T-helper 2 cell treated with Interferon-gamma antibody and Interleukin-4, amounts not matched to agents 5 μg/mL and 100 μg/mL, for 36 hours (primary cell): ENCODE results near the gene PSD4.

Experiments used
- DNase-seq: peaks from one replicate; pipeline ENCODE4 v3.0.0; 2021; ENCODE audit warnings: low spot score
- H3K27ac Mint-ChIP-seq: one replicate; pipeline ENCODE4 v1.8.0; 2021; ENCODE audit warnings: mild to moderate bottlenecking, mixed read lengths
- H3K27me3 Mint-ChIP-seq: one replicate; pipeline ENCODE4 v1.8.0; 2021; ENCODE audit warnings: low read depth, mixed read lengths
- H3K36me3 Mint-ChIP-seq: one replicate; pipeline ENCODE4 v1.8.0; 2021; ENCODE audit warnings: low read depth, mixed read lengths
- H3K4me1 Mint-ChIP-seq: one replicate; pipeline ENCODE4 v1.8.0; 2021; ENCODE audit warnings: low read depth, mixed read lengths
- H3K4me3 Mint-ChIP-seq: one replicate; pipeline ENCODE4 v1.8.0; 2022; ENCODE audit warnings: mild to moderate bottlenecking, moderate library complexity, mixed read lengths
- H3K9me3 Mint-ChIP-seq: one replicate; pipeline ENCODE4 v1.8.0; 2021; ENCODE audit warnings: mixed read lengths

The PSD4 gene

DNA sequence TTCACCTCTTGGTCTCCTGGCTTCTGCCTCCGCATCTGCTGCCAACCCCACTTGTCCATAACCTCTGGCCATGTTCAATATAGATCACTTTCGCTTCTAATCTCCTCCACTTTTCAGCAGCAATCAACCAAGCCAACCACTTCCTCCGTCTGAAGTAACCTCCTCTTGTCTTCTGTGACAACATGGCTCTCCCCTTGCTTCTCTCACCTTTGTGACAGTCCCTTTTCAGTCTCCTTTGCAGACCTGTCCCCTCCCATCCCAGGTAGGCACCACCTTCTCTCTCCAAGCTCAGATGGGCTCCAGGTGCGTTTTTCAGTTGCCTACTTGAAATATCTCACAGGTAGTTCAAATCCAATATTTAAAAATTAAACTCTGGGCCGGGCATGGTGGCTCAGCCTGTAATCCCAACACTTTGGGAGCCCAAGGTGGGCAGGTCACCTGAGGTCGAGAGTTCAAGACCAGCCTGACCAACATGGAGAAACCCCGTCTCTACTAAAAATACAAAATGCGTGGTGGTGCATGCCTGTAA, 4.7 kb upstream of the PSD4 start:
- Mint-ChIP-seq H3K9me3 (peaks cover 5% of the 10 kb centered on the region), H3K4me3 (peak overlapping the region; percentile 79), H3K27me3 (no peaks in the 10 kb centered on the region), H3K36me3 (peaks cover 22% of the 10 kb centered on the region), H3K4me1 (peaks cover 60% of the 10 kb centered on the region), H3K27ac (peak overlapping the region; percentile 92)
- peak; percentile 23 for DNase-seq

DNA sequence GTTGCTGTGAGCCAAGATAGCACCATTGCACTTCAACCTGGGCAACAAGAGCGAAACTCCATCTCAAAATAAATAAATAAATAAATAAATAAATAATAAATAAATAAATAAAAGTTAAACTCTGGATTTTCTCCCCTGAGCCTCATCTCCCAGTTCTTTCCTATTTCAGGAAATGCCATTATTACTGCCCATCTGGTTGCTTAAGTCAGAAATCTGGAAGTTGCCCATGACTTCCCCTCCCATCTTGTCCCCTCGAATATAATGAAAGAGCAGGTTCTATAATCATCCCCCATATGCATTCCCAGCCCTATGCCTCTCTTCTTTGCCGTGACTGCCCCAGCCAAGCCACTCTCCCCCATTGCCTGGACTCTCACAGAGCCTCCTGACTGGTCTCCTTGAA, 4.2 kb upstream of the PSD4 start:
- no peaks in the 10 kb centered on the region for H3K27me3 Mint-ChIP-seq
- H3K4me1 Mint-ChIP-seq: peaks cover 60% of the 10 kb centered on the region
- peak overlapping the region; percentile 86 for H3K27ac Mint-ChIP-seq
- H3K4me3 Mint-ChIP-seq: peak overlapping the region; percentile 65
- peaks cover 27% of the 10 kb centered on the region for H3K36me3 Mint-ChIP-seq
- no peak for DNase-seq
- peaks cover 5% of the 10 kb centered on the region for H3K9me3 Mint-ChIP-seq

DNA sequence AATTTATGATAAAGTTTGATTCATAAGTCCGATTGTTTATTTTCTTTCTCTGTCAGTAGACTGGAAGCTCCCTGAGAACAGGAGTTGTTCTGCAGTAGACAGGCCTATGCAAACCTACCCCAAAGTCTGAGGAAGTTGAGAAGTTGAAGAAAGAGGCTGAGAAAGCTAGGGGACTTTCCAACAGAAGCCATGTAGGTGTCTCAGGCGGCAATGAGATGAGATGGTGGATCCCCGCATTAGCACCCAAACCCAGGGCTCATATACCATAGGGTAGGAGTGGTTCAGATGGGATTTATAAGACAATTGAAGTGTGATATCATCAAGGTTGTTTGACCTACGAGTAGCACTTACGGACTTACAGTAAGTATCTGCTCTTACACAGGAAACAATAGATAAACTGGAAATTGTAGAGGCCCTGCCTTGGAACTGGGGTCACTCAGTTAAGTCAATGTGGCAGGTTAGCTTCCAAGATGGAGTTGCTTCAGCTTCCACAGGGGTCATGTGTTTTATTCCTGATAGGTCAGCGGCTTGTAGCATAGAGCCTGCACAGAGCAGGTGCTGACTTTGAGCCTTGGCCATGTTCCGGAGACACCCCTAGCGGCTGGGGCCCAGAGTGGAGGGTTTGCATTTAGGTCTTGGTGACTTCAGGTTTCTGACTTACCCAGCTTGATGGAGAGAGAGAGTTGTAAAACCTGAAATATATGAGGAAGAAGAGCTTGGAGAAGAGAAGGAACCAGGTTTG, 2.3 kb upstream of the PSD4 start:
- H3K4me3 Mint-ChIP-seq: peak overlapping the region; percentile 46
- H3K4me1 Mint-ChIP-seq: peaks cover 64% of the 10 kb centered on the region
- H3K27me3 Mint-ChIP-seq: no peaks in the 10 kb centered on the region
- DNase-seq: no peak
- peak overlapping the region; percentile 58 for H3K27ac Mint-ChIP-seq
- H3K9me3 Mint-ChIP-seq: peaks cover 5% of the 10 kb centered on the region
- H3K36me3 Mint-ChIP-seq: peaks cover 42% of the 10 kb centered on the region

DNA sequence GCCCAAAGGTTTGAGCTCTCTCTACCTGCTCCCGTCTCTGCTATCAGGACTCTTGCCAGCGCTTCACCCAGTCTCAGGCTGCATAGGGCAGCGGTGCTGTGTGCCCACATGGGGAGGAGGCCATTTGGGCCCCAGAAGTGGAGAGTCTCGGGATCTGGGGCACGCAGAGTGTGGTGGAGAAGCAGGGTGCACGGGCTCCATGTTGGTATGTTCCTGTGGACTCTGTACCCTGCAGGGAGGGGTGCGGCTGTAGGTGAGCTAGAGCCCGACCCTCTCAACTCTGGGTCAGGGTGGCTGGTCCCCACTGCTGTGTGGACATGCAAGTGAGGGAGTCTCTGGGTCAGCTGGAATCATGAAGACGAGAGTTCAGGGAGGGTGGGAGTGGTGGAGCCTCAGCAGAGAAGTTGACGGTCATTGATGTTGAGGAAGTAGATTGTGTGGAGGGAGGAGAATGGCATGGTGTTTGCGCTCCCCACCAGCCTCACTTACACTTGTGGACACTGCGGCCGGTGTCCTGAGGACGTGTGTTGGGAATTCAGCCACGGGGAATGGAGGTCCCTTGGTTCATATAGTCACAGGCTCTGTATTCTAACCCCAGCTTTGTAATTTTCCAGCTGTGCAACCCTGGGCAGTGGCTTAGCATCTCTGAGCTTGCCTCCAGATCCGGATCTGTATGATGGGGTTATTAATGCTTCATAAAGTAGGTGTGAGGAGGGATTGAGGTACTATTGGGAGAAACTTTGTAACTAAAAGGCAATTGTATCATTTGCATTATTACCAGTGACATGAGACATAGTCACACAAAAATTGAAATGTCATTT, 840 bp upstream of the PSD4 start:
- Mint-ChIP-seq H3K36me3 (peaks cover 54% of the 10 kb centered on the region), H3K4me1 (peaks cover 65% of the 10 kb centered on the region), H3K27ac (peak overlapping the region; percentile 93), H3K9me3 (peaks cover 5% of the 10 kb centered on the region), H3K4me3 (peak overlapping the region; percentile 89), H3K27me3 (no peaks in the 10 kb centered on the region)
- no peak for DNase-seq

DNA sequence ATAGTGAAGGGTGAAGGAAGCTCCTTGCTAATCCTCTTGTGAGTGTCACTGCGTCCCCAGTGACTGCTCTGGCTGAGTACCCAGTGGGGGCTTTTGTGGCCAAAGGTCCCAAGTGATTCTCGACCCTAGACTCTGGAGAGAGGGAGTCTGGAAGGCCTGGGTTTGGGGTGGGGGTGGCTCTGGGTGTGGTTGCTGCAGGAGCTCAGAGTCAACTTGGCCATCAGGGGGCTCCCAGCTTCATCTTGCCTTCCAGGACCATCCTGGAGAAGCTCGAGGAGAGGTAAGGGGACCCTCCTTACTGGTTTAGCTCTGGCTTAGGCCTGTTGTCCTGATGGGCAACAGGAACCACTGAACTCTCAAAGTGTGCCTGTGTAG, 592 bp downstream of the PSD4 start:
- Mint-ChIP-seq H3K9me3 (peaks cover 5% of the 10 kb centered on the region), H3K27me3 (no peaks in the 10 kb centered on the region), H3K4me3 (peak overlapping the region; percentile 89), H3K36me3 (peaks cover 66% of the 10 kb centered on the region), H3K27ac (peak overlapping the region; percentile 93), H3K4me1 (peaks cover 67% of the 10 kb centered on the region)
- DNase-seq: peak; percentile 17

DNA sequence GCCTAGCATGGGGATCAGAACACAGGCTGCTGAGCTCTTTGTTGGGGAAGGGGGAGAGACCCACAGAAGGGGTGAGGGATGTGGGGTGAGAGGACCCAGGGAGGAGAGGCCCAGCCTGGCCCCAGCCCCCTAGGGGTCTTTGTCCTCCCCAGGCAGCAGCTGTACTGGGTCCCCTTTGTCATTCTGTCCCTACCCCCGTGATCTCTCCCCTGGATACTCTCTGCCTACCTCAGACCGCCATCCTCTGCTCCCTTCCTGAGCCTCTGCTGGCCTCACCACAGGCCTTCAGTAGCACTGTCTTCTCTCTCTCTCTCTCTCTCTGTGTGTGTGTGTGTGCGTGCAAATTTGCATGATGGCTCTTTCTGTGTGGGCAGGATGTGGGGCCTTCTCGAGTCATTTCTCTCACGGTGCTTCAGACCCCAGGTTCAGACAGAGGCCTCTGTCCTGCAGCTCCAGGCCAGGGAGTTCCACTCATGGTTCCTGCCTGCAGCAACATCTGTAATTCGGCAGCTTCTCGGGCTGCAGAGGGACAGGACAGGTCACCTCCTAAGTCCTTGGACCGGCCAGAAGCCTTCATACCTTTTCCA, 1.4 kb downstream of the PSD4 start:
- H3K27me3 Mint-ChIP-seq: no peaks in the 10 kb centered on the region
- peak overlapping the region; percentile 89 for H3K4me3 Mint-ChIP-seq
- DNase-seq: peak; percentile 79
- peak overlapping the region; percentile 93 for H3K27ac Mint-ChIP-seq
- H3K4me1 Mint-ChIP-seq: peaks cover 69% of the 10 kb centered on the region
- H3K36me3 Mint-ChIP-seq: peaks cover 70% of the 10 kb centered on the region
- H3K9me3 Mint-ChIP-seq: peaks cover 5% of the 10 kb centered on the region

DNA sequence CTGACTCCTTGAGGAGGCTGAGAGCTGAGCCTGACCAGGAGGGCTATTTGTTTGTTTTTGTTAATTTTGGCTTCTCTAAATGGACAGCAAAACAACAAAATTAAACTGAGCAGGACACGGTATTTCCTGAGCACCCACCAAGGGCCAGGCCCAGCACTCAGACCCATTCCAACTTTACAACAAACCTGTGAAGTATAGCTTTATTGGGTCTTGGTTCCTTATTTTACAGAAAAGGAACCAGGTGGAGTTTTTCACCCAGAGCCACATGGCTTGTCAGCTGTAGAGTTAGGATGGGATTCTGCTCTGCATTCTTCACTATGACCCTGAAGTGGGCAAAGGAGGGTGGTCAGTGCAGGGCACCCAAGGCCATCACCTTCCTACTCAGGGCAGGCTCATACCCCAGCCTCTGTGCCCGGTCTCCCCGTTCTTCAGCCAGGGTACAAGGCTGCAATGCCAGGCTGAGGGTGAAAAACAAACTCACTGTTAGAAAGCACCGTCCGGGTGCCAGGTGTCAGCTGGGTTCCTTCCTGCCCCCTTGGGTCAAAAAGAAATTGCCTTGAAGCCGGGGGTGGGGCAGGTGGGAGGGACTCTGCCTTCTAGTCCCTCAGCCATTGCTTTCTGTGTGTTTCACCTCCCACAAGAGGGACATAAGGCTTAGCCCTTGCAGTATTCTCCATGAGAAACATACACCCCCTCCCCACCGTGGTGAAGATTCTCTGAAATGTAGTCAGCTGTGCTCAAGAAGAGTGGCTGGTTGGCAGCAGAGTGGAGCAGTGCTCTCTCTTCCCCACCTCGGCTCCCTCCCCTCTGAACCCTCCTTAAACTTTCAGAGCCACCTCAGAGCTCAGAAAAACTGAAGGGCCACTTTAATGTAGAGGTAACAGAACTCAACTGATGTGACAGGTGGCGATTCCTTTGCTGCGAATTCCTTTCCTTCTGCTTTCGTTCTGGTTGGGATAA, 2.2 kb downstream of the PSD4 start:
- H3K36me3 Mint-ChIP-seq: peaks cover 77% of the 10 kb centered on the region
- H3K4me3 Mint-ChIP-seq: peak overlapping the region; percentile 89
- peak; percentile 20 for DNase-seq
- H3K27me3 Mint-ChIP-seq: no peaks in the 10 kb centered on the region
- H3K4me1 Mint-ChIP-seq: peaks cover 77% of the 10 kb centered on the region
- peaks cover 4% of the 10 kb centered on the region for H3K9me3 Mint-ChIP-seq
- peak overlapping the region; percentile 93 for H3K27ac Mint-ChIP-seq

DNA sequence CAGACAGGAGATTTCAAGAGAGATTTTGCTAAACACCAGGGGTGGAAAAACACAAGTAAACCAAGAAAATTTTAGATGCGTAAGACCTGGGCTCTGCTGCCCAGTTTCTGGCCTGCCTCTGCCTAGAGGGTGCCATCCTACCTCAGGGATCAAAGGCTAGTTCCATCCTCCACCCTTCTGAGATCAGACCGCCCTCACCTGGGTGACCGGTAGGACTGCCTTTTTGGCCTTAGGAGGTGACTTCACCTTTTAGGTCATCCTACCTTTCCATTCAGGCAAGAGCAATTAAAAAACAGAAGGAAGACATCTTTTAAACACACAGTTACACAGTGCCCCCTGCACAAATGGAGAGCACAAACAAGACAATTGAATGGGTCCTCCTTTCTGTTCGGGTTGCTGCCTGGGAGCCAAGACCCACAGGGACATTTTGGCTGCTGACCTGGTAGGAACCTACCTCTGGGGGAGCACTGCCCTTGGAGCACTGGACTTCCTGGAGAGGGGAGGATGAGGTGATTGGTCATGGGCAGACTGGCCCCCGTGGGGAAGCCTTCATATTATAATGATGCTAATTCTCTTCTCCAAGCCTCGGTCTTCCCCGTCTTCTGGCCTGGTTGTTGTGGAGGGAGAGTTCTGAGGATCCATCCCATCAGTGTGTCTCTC, 3.1 kb downstream of the PSD4 start:
- H3K36me3 Mint-ChIP-seq: peaks cover 78% of the 10 kb centered on the region
- H3K9me3 Mint-ChIP-seq: no peaks in the 10 kb centered on the region
- peak overlapping the region; percentile 60 for H3K27ac Mint-ChIP-seq

DNA sequence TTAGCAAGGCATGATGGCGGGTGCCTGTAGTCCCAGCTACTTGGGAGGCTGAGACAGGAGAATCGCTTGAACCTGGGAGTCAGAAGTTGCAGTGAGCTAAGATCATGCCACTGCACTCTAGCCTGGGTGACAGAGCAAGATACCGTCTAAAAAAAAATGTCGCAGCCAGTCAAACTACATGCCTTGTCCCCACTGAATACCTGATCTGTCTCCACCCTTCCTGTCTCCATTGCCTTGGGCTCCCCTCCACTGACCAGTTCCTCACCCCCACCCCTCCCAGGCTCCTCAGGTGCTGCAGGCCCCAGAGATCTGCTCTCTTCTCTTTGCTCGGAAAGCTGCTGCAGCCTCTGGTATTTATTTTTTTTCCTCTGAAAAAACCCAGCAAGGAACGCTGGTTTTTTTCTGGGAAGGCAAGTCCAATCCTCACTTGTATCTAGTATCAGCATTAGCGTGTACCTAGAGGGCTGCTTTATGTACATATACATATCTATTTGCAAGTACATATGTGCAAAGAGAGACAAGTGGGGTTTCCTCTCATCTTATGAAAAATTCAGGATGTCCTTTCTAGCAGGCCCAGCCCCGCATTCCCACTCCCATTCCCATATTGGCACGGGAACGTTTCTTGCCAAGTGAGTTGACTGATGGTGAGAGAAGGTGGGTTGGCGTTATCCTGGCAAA, 4.4 kb downstream of the PSD4 start:
- H3K9me3 Mint-ChIP-seq: no peaks in the 10 kb centered on the region
- peak overlapping the region; percentile 89 for H3K4me3 Mint-ChIP-seq
- H3K4me1 Mint-ChIP-seq: peaks cover 74% of the 10 kb centered on the region
- DNase-seq: no peak
- peak overlapping the region; percentile 81 for H3K27ac Mint-ChIP-seq
- H3K27me3 Mint-ChIP-seq: no peaks in the 10 kb centered on the region
- H3K36me3 Mint-ChIP-seq: peaks cover 80% of the 10 kb centered on the region

More for the DNA sequence above, 3.1 kb downstream of the PSD4 start:
- Mint-ChIP-seq H3K4me1 (peaks cover 77% of the 10 kb centered on the region), H3K27me3 (no peaks in the 10 kb centered on the region), H3K4me3 (peak overlapping the region; percentile 89)
- DNase-seq: no peak

DNA sequence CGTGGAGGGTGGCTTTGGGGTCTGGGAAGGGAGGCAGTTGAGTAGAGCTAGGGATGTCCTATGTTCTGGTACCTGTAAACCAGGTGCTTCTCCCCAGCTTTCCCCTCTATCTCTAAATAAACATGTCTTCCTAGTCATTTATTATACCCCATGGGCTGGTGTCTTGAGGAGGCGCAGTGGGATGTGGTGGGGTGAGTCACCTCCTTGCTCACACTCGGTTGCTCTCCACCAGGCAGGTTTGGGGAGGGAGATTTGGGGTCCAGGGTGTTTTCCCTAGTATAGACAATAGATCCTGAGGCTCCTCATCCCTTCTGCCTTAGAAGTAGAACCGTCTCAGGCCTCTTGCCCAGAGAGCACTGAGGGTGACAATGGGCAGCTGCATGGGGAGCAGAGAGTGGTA, 5.1 kb downstream of the PSD4 start:
- Mint-ChIP-seq H3K27ac (peak overlapping the region; percentile 81), H3K36me3 (peaks cover 82% of the 10 kb centered on the region), H3K9me3 (no peaks in the 10 kb centered on the region), H3K4me1 (peaks cover 75% of the 10 kb centered on the region), H3K4me3 (peak overlapping the region; percentile 89), H3K27me3 (no peaks in the 10 kb centered on the region)
- peak; percentile 55 for DNase-seq

DNA sequence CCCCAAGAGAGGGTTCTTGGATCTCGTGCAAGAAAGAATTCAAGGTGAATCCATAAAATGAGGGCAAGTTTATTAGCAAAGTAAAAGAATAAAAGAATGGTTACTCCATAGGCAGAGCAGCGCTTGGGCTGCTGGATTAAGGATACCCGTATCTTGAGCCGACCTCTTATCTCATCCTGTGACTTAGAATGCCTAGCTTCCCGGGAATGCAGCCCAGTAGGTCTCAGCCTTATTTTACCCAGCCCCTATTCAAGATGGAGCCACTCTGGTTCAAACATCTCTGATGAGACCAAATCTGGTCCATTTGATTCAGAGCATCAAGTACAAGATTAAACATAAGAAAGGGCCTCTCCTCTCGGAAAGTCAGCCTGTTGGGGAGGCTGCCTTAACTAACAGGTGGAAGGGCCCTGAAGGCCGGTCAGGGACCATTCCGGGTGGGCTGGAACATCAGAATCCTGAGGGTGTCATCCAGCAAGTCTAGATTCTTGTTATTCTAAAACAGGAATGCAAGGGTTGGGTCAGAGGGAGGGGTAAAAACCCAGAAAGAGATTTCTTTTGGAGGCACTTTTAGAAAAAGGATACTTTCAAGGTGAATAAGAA, 5.8 kb downstream of the PSD4 start:
- H3K36me3 Mint-ChIP-seq: peaks cover 79% of the 10 kb centered on the region
- H3K27ac Mint-ChIP-seq: peak overlapping the region; percentile 81
- peak overlapping the region; percentile 89 for H3K4me3 Mint-ChIP-seq
- no peaks in the 10 kb centered on the region for H3K27me3 Mint-ChIP-seq
- DNase-seq: no peak
- H3K4me1 Mint-ChIP-seq: peaks cover 77% of the 10 kb centered on the region
- no peaks in the 10 kb centered on the region for H3K9me3 Mint-ChIP-seq
